K562 (cell line): ENCODE results near the gene TAL1. TPM values are rescaled to one million over a fixed set of nuclear protein-coding genes. Genes with fewer than 3 reads are reported as not detected.

ENCODE experiments used
- GABPA ChIP-seq: fragments of 200-800 bp; sonication (Bioruptor generic); conservative IDR thresholded peaks from 2 replicates; pipeline ENCODE4 v1.6.1; 2016; ENCODE audit warnings: low read depth, missing genetic modification characterization, missing compliant biosample characterization
- HDAC2 ChIP-seq: fragments of 450-650 bp; IDR thresholded peaks from 2 replicates; pipeline ENCODE4 v1.6.1; 2016; ENCODE audit warnings: mild to moderate bottlenecking
- L3MBTL2 ChIP-seq: fragments of 450-650 bp; IDR thresholded peaks from 2 replicates; pipeline ENCODE4 v1.6.1; 2016; ENCODE audit warnings: mild to moderate bottlenecking, moderate library complexity
- MEIS2 ChIP-seq: fragments of 450-650 bp; IDR thresholded peaks from 2 replicates; pipeline ENCODE4 v1.6.1; 2014; ENCODE audit warnings: mild to moderate bottlenecking; ENCODE audit not compliant: partially characterized antibody
- MTA2 ChIP-seq: fragments of 450-650 bp; IDR thresholded peaks from 2 replicates; pipeline ENCODE4 v1.6.1; 2016; ENCODE audit warnings: low read depth
- REST ChIP-seq, 2 experiments: fragments of 450-650 bp; formaldehyde crosslinking in 1 of 2; IDR thresholded peaks; 2 replicates each; pipeline versions ENCODE4 v1.4.0 to v1.6.1; 2014 to 2020; ENCODE audit warnings: mild to moderate bottlenecking in 2 of 2, borderline replicate concordance in 1 of 2, low read depth in 1 of 2
- ZBTB7A ChIP-seq: IDR thresholded peaks from 2 replicates; pipeline ENCODE4 v1.6.1; 2011; ENCODE audit warnings: low read depth, mild to moderate bottlenecking, low read length, moderate library complexity, borderline replicate concordance; ENCODE audit not compliant: control insufficient read depth
- polyA plus RNA-seq, 8 experiments: library from polyadenylated mRNA; depleted of rRNA in 4 of 8; stranded (reverse) in 5 of 8; unstranded in 3 of 8; fragments of >200 nt; fragmentation: Nextera tagmentation in 2 of 8; fragmentation: Illumina TruSeq in 1 of 8; extraction: Ambion mirVana in 2 of 8; extraction: Trizol in 1 of 8; gene quantifications; 2 replicates each; pipeline versions ENCODE4 v1.2.1 to v1.2.3, GENCODE V29; 2011 to 2014; ENCODE audit warnings: inconsistent platforms in 1 of 8, missing spikeins in 1 of 8
- total RNA-seq, 7 experiments: library from RNA; depleted of rRNA in 6 of 7; stranded (reverse); fragments of >200 nt in 6 of 7; fragmentation: Illumina TruSeq in 2 of 7; extraction: Trizol in 2 of 7; gene quantifications; 2 replicates each; pipeline versions ENCODE4 v1.2.1 to v1.2.3, GENCODE V29; 2011 to 2021; ENCODE audit warnings: low replicate concordance in 1 of 7
- TF ChIP-seq, protein P1 (sequence below): fragments of 450-650 bp; IDR thresholded peaks from 2 replicates; pipeline ENCODE4 v1.6.1; 2018; ENCODE audit not compliant: partially characterized antibody
- TF ChIP-seq, protein P2 (sequence below), 2 experiments: fragments of 450-650 bp; IDR thresholded peaks; 2 replicates each; pipeline ENCODE4 v1.6.1; 2018; ENCODE audit warnings: mild to moderate bottlenecking in 2 of 2, low read depth in 1 of 2; ENCODE audit not compliant: partially characterized antibody in 2 of 2

TAL1 gene
- total and polyA plus RNA-seq, 9 of the 15 experiments (the other 6 are each of a cell fraction or from before 2014, with no cell fraction given): 18.5 to 106 (median 59.7) TPM

DNA sequence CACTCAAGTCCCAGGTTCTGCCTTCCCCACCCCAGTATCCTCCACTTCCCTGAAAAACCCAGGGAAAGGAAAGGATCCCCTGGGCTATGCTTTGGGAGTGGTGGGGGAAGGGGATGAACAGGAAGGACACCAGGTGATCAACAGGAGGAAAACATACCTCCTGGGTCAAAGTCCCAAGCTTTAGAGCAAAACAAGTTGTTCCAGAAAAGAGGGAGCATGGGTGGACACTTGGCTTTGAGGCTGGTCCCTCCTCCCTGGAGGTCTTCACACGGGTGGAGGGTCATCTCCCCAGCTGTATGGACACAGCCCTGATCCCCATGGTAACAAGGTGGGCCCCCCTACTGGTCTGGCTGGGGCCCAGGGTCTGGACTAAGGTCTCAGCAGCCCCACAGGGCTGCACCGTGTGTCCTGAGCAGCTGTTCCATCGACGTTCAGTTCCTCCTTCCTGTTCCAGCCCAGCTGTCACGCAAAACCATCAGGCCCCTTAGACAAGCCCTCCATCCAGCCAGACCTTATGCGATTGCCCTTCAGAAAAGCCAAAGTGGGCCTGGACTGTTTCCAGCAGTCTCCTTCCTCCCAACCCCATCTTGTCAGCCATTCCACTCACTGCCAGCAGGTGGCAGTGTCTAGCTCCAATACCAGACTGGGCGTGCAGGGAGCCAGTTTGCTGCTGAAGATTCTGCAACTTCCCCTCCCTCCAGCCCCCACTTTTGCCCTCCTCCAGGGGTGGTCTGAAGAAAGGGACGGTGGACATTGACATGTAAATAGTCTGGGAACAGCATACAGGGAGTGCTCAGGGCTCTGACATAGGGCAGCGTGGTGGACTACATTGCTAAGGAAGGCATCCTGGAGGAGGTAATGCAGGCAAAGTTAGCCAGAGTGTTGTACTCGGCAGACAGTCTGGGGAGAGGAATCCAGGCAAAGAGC is 39.3 kb downstream of the TAL1 start (continued):
- TF ChIP-seq, protein P1, sequence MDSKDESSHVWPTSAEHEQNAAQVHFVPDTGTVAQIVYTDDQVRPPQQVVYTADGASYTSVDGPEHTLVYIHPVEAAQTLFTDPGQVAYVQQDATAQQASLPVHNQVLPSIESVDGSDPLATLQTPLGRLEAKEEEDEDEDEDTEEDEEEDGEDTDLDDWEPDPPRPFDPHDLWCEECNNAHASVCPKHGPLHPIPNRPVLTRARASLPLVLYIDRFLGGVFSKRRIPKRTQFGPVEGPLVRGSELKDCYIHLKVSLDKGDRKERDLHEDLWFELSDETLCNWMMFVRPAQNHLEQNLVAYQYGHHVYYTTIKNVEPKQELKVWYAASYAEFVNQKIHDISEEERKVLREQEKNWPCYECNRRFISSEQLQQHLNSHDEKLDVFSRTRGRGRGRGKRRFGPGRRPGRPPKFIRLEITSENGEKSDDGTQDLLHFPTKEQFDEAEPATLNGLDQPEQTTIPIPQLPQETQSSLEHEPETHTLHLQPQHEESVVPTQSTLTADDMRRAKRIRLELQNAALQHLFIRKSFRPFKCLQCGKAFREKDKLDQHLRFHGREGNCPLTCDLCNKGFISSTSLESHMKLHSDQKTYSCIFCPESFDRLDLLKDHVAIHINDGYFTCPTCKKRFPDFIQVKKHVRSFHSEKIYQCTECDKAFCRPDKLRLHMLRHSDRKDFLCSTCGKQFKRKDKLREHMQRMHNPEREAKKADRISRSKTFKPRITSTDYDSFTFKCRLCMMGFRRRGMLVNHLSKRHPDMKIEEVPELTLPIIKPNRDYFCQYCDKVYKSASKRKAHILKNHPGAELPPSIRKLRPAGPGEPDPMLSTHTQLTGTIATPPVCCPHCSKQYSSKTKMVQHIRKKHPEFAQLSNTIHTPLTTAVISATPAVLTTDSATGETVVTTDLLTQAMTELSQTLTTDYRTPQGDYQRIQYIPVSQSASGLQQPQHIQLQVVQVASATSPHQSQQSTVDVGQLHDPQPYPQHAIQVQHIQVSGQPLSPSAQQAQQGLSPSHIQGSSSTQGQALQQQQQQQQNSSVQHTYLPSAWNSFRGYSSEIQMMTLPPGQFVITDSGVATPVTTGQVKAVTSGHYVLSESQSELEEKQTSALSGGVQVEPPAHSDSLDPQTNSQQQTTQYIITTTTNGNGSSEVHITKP: peak; percentile 5
- TF ChIP-seq MEIS2 (peak; percentile 33), REST (IDR thresholded peaks at IDR 0.05; ENCODE audit: borderline replicate concordance) (peak; percentile 91), REST (CRISPR knock-in tag; IDR thresholded peaks at IDR 0.05; ENCODE audit: low read depth) (no peak), HDAC2 (0 out of 2 replicates have a peak, but pooled peaks have one; percentile 48), ZBTB7A (peak; percentile 63; the same call in 1 of the 2 replicates), MTA2 (peak; percentile 5; the same call in 1 of the 2 replicates), L3MBTL2 (peak; percentile 43), GABPA (tag) (peak; percentile 25; the same call in 1 of the 2 replicates)
- TF ChIP-seq, protein P2, sequence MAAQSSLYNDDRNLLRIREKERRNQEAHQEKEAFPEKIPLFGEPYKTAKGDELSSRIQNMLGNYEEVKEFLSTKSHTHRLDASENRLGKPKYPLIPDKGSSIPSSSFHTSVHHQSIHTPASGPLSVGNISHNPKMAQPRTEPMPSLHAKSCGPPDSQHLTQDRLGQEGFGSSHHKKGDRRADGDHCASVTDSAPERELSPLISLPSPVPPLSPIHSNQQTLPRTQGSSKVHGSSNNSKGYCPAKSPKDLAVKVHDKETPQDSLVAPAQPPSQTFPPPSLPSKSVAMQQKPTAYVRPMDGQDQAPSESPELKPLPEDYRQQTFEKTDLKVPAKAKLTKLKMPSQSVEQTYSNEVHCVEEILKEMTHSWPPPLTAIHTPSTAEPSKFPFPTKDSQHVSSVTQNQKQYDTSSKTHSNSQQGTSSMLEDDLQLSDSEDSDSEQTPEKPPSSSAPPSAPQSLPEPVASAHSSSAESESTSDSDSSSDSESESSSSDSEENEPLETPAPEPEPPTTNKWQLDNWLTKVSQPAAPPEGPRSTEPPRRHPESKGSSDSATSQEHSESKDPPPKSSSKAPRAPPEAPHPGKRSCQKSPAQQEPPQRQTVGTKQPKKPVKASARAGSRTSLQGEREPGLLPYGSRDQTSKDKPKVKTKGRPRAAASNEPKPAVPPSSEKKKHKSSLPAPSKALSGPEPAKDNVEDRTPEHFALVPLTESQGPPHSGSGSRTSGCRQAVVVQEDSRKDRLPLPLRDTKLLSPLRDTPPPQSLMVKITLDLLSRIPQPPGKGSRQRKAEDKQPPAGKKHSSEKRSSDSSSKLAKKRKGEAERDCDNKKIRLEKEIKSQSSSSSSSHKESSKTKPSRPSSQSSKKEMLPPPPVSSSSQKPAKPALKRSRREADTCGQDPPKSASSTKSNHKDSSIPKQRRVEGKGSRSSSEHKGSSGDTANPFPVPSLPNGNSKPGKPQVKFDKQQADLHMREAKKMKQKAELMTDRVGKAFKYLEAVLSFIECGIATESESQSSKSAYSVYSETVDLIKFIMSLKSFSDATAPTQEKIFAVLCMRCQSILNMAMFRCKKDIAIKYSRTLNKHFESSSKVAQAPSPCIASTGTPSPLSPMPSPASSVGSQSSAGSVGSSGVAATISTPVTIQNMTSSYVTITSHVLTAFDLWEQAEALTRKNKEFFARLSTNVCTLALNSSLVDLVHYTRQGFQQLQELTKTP (IDR thresholded peaks at IDR 0.05; ENCODE audit: low read depth in 1 of 2, partially characterized antibody in 2 of 2): peak in 1 of 2 experiments; percentile 58
